Small intestine (tissue), 7 donors: ENCODE results near the gene SNAP25. TPM values are rescaled to one million over a fixed set of nuclear protein-coding genes. Genes with fewer than 3 reads are reported as not detected.

Source experiments
- DNase-seq, 2 donors: peaks; one replicate each; pipeline versions ENCODE4 v3.0.0 to v3.0.0-alpha.2; 2013
- FAIRE-seq: peaks from 2 replicates; lab custom pipeline; 2012; peaks lifted over from hg19 to GRCh38; lab: Jason Lieb, UNC
- H3K27ac ChIP-seq, 3 donors: one replicate each; pipeline ENCODE4 v1.5.1; 2013; ENCODE audit warnings: low read length in 2 of 3, mild to moderate bottlenecking in 2 of 3, control low read depth in 1 of 3, inconsistent platforms in 1 of 3, low read depth in 1 of 3, moderate library complexity in 1 of 3
- H3K27me3 ChIP-seq, 3 donors: one replicate each; pipeline ENCODE4 v1.6.1; 2013; ENCODE audit warnings: low read length in 3 of 3, inconsistent platforms in 1 of 3; ENCODE audit not compliant: control insufficient read depth in 3 of 3, insufficient read depth in 3 of 3
- H3K36me3 ChIP-seq, 3 donors: one replicate each; pipeline ENCODE4 v1.6.1; 2013; ENCODE audit warnings: low read length in 3 of 3, inconsistent platforms in 1 of 3, low read depth in 1 of 3, mild to moderate bottlenecking in 1 of 3, moderate library complexity in 1 of 3; ENCODE audit not compliant: control insufficient read depth in 3 of 3, insufficient read depth in 2 of 3
- H3K4me1 ChIP-seq, 3 donors: one replicate each; pipeline ENCODE4 v1.6.1; 2013; ENCODE audit warnings: low read length in 2 of 3, inconsistent platforms in 1 of 3, low read depth in 1 of 3, mild to moderate bottlenecking in 1 of 3, moderate library complexity in 1 of 3; ENCODE audit not compliant: control insufficient read depth in 3 of 3, insufficient read depth in 2 of 3
- H3K4me3 ChIP-seq, 3 donors: one replicate each; pipeline ENCODE4 v1.5.1; 2013; ENCODE audit warnings: low read length in 3 of 3, control low read depth in 1 of 3, inconsistent platforms in 1 of 3, low read depth in 1 of 3, mild to moderate bottlenecking in 1 of 3, moderate library complexity in 1 of 3
- H3K9me3 ChIP-seq, 2 donors: one replicate each; pipeline ENCODE4 v1.6.1; 2013; ENCODE audit warnings: low read depth in 1 of 2, low read length in 1 of 2; ENCODE audit not compliant: control insufficient read depth in 2 of 2, insufficient read depth in 1 of 2
- WGBS, 3 donors: extraction: QIAGEN DNeasy Blood & Tissue Kit; methylation state at CpG; one replicate each; pipeline ENCODE4 v1.1.7; 2013; 5-methylcytosine and 5-hydroxymethylcytosine counted together
- polyA plus RNA-seq, 4 donors: library from polyadenylated mRNA; stranded (reverse) in 3 of 4; unstranded in 1 of 4; fragments of 200-250 nt in 3 of 4; fragments of 120-200 nt in 1 of 4; gene quantifications; one replicate each; pipeline versions ENCODE4 v1.2.1 to v1.2.3, GENCODE V29; 2013
- donor health status: healthy with polysubstance abuse.
- donor health status: control.
- donor health status: control.
- donor health status: Bipolar disorder and iron deficiency.
- donor health status: healthy.

SNAP25 gene
- polyA plus RNA-seq, 4 donors = 2.0 to 10.7 (median 2.8) TPM

DNA sequence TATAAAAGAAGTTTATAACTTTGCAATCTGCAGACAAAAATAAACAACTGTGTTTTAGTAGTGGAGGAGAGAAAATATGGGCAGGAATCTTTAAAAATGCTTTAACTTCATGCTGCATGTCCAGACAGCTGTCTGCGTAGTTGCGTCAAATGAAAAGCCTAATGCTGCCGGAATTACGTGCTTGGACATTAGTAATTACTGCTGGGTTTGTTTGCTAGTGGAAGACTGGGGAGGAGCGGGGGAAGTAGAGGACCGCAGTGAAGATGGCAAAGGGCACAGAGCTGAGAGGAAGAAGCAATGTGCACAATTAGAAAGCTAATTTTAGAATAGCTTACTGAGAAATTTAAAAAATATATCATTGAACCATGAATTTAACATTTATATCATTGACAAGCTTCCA is 2.4 kb downstream of the SNAP25 start:
- Histone ChIP-seq H3K9me3 (no peaks in the 10 kb centered on the region), H3K27me3 (peaks cover 0 to 23% (median 15%) of the 10 kb centered on the region in 3 donors), H3K4me1 (peaks cover 0 to 11% (median 7%) of the 10 kb centered on the region in 3 donors), H3K36me3 (no peaks in the 10 kb centered on the region), H3K27ac (no peak overlapping the region), H3K4me3 (no peak overlapping the region)
- no peak for DNase-seq
- WGBS, 3 donors = 92 to 99% (median 93%) methylated on average over 6 of the region's 6 CpGs
- no peak for FAIRE-seq

DNA sequence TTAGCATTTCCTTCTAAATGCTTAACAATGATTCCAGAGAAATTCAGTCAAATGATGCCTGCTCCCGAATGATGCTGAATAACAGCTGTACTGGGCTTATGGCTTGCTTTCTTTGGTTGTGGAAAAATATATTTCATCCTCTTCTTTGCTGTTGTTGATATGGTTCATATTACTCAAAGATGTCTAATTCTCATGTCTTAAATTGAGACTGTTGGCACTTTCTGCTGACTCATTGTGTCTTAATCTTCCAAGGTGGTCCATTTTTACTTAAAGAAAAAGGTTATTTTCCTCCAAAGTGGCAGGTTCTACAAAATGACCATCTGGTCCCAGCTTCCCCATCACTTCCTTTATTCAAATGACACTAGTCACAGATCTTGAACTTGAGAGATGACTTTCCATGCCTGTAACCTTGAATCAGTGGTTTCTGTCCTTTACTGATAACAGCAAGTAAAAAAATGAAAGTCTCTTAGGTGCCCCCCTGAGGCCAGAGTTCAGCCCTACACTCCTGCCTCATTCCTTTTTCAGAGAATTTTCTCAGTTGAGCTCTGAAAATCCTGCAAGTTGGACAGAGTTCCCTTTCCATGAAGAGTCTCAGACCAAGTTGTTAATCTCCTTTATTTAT is 6.9 kb downstream of the SNAP25 start:
- no peak for FAIRE-seq
- DNase-seq = no peak
- WGBS, 3 donors = 78 to 86% (median 82%) methylated on average over 1 of the region's 1 CpG

DNA sequence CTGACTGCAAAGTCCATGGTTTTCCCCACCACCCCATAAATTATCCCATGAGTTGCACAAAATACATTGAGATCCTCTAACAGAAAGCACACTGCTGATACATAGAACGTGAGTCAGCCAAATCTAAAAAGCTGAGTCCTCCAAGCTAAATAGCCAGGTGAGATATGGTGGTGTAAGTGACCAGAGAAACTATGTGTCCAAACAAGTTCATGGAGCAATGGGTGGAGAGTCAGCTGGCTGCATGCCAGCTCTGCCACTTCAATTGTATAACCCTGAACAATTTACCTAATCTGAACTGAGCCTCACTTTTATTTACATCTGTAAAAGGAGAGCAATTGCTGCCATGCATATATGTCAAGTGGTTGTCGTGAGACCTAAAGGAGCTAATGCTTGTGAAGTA is 9.7 kb downstream of the SNAP25 start:
- no peak overlapping the region for H3K4me3 ChIP-seq
- no peak for FAIRE-seq
- H3K27ac ChIP-seq = no peak overlapping the region
- H3K27me3 ChIP-seq = no peaks in the 10 kb centered on the region
- WGBS, 3 donors = 58 to 69% (median 66%) methylated on average over 2 of the region's 2 CpGs
- H3K36me3 ChIP-seq = no peaks in the 10 kb centered on the region
- no peak for DNase-seq
- no peaks in the 10 kb centered on the region for H3K4me1 ChIP-seq
- H3K9me3 ChIP-seq = no peaks in the 10 kb centered on the region

More for the DNA sequence above, 6.9 kb downstream of the SNAP25 start:
- Histone ChIP-seq H3K36me3 (no peaks in the 10 kb centered on the region), H3K27ac (no peak overlapping the region), H3K4me1 (no peaks in the 10 kb centered on the region), H3K27me3 (no peaks in the 10 kb centered on the region), H3K9me3 (no peaks in the 10 kb centered on the region), H3K4me3 (no peak overlapping the region)

- no peak for FAIRE-seq
- H3K27ac ChIP-seq = no peak overlapping the region
- H3K27me3 ChIP-seq = no peaks in the 10 kb centered on the region
- no peaks in the 10 kb centered on the region for H3K9me3 ChIP-seq
- DNase-seq = no peak
- H3K36me3 ChIP-seq = no peaks in the 10 kb centered on the region
- no peaks in the 10 kb centered on the region for H3K4me1 ChIP-seq
- no peak overlapping the region for H3K4me3 ChIP-seq
These were observed 12.7 kb downstream of the SNAP25 start for GRCh38 chr20:10231290-10231689.

DNA sequence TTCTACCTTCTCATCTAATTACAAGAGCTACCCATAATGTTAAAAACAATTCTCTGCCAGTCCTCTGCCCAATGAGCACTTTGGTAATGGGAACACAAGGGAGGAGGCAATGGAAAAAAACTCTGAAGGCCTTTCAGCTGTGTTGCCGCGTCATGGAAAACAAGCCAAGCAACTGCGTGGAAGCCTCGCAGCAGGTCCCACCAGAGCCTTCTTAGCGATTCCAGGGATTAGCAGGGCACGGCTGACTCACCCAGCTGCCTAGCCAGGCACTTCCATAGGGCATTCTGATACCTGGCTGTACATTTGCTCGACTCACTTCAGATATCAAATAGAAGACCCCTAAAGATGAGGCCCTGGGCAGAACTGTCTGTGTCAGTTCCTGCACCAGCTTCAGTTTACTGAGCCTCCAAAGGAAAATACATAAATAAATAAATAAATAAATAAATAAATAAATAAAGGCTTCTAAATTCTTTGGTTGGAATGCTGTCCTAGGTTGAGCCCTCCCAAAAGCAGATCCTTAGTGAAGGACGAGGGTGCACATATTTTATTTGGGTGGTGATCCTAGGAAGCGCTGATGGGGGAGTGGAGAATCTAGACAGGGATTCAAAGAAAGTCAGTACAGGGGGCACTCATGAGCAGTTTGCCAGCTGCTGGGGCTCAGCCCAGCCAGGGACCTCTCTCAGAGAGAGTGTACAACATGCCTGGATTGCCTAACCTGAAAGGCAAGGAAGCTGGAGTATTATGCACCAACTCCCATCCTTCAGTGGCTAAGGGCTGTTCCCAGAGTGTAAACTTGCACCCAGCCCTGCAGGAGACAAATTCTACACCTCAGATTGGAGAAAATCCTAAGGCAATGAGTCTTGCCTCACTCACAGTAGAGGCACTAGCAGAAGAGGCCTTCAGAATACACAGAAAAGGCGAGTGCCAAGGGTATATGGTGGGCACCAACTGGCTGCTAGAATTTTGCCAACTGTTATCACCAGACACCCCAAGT is 18.2 kb downstream of the SNAP25 start:
- no peak overlapping the region for H3K27ac ChIP-seq
- H3K36me3 ChIP-seq = no peaks in the 10 kb centered on the region
- FAIRE-seq = no peak
- no peak for DNase-seq
- no peak overlapping the region for H3K4me3 ChIP-seq
- H3K9me3 ChIP-seq = no peaks in the 10 kb centered on the region
- WGBS, 3 donors = 67 to 74% (median 72%) methylated on average over 10 of the region's 10 CpGs
- H3K4me1 ChIP-seq = no peaks in the 10 kb centered on the region
- no peaks in the 10 kb centered on the region for H3K27me3 ChIP-seq

DNA sequence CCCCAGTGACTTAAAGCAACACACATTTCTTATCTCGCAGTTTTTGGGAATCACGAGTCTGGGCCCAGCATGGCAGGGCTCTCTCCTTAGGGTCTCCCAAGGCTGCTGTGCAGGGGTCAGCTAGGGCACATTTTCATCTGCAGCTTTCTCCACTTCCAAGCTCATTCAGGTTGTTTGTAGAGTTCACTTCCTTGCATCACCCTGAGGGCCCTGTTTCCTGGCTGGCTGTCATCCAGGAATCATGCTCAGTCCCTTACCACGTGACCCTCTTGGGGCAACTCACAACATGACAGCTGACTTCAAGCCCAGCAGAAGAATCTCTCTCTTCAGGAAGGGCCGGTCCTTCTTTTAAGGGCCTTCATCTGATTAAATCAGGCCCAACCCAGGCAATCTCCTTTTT is 21.3 kb downstream of the SNAP25 start:
- FAIRE-seq = no peak
- H3K27me3 ChIP-seq = no peaks in the 10 kb centered on the region
- H3K9me3 ChIP-seq = no peaks in the 10 kb centered on the region
- H3K4me1 ChIP-seq = no peaks in the 10 kb centered on the region
- 27 to 34% (median 34%) methylated on average over 4 of the region's 4 CpGs for WGBS, 3 donors
- DNase-seq = peak; percentile 19 to 74
- no peak overlapping the region for H3K4me3 ChIP-seq
- H3K36me3 ChIP-seq = no peaks in the 10 kb centered on the region
- no peak overlapping the region for H3K27ac ChIP-seq

GRCh38 chr20:10240655-10241054 is 22.0 kb downstream of the SNAP25 start:
- Histone ChIP-seq H3K9me3 (no peaks in the 10 kb centered on the region), H3K36me3 (no peaks in the 10 kb centered on the region), H3K27ac (no peak overlapping the region), H3K4me3 (no peak overlapping the region), H3K27me3 (no peaks in the 10 kb centered on the region), H3K4me1 (no peaks in the 10 kb centered on the region)
- FAIRE-seq = no peak
- DNase-seq = no peak
- WGBS, 3 donors = 78 to 81% (median 79%) methylated on average over 8 of the region's 8 CpGs

DNA sequence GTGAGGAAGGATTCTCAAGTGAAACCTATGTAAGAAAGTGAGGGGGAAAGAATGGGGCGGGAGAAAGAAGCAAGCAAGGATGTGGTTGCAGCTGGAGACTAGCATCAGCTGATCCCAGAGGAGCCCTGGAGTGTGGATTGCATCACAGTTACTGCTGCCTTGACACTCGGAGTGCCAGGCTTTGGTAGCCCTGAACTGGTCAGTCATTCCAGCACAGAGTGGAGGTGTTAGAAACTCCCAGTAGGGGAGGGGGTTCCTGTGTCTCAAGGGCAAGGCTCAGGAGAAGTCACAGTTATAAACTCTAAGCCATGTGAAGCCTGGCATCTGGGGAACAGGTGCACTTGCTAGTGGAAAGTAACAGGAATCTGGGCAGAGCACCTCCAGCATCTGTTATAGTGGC is 23.5 kb downstream of the SNAP25 start:
- WGBS, 3 donors = 67 to 80% (median 67%) methylated on average over 2 of the region's 2 CpGs
- no peaks in the 10 kb centered on the region for H3K36me3 ChIP-seq
- FAIRE-seq (no peak), DNase-seq (no peak)
- no peaks in the 10 kb centered on the region for H3K27me3 ChIP-seq
- no peaks in the 10 kb centered on the region for H3K9me3 ChIP-seq
- H3K4me1 ChIP-seq = no peaks in the 10 kb centered on the region
- no peak overlapping the region for H3K27ac ChIP-seq
- H3K4me3 ChIP-seq = no peak overlapping the region
